Loucy (cell line): ENCODE data around the gene LEPROT.

Experiments used
- H2AFZ ChIP-seq: fragments of 200-600 bp; sonication (generic); 2 replicates; pipeline ENCODE4 v1.6.0; 2016; ENCODE audit warnings: antibody characterized with exemption, mild to moderate bottlenecking, low read length, moderate library complexity
- H3F3A ChIP-seq: fragments of 200-600 bp; 2 replicates; pipeline ENCODE4 v1.6.0; 2016; ENCODE audit warnings: antibody characterized with exemption, low read depth, mild to moderate bottlenecking
- H3K27me3 ChIP-seq: fragments of 200-600 bp; sonication (generic); 2 replicates; pipeline ENCODE4 v1.6.1; 2014; ENCODE audit warnings: low read length, mild to moderate bottlenecking; ENCODE audit not compliant: insufficient read depth, poor library complexity, severe bottlenecking
- H3K36me3 ChIP-seq: fragments of 200-600 bp; sonication (generic); 2 replicates; pipeline ENCODE4 v1.6.1; 2016; ENCODE audit warnings: low read length; ENCODE audit not compliant: insufficient read depth
- H3K4me1 ChIP-seq: fragments of 200-600 bp; sonication (generic); 2 replicates; pipeline ENCODE4 v1.5.1; 2014; ENCODE audit warnings: low read length, mild to moderate bottlenecking; ENCODE audit not compliant: insufficient read depth, poor library complexity, severe bottlenecking
- H3K4me2 ChIP-seq: fragments of 200-600 bp; sonication (generic); 2 replicates; pipeline ENCODE4 v1.6.0; 2014; ENCODE audit warnings: antibody characterized with exemption, low read length, low read depth, mild to moderate bottlenecking; ENCODE audit not compliant: poor library complexity, severe bottlenecking
- H3K4me3 ChIP-seq: fragments of 200-600 bp; sonication (generic); 2 replicates; pipeline ENCODE4 v1.5.1; 2014; ENCODE audit warnings: low read length, mild to moderate bottlenecking, mixed read lengths; ENCODE audit not compliant: poor library complexity, severe bottlenecking
- H3K79me2 ChIP-seq: fragments of 200-600 bp; sonication (generic); 2 replicates; pipeline ENCODE4 v1.6.1; 2014; ENCODE audit warnings: low read length; ENCODE audit not compliant: insufficient read depth
- H3K9ac ChIP-seq: fragments of 200-600 bp; sonication (generic); 2 replicates; pipeline ENCODE4 v1.6.0; 2014; ENCODE audit warnings: mild to moderate bottlenecking, low read depth, low read length, moderate library complexity; ENCODE audit not compliant: poor library complexity, severe bottlenecking
- H3K9me2 ChIP-seq: fragments of 200-600 bp; sonication (generic); replicated peaks from 2 replicates; pipeline ENCODE4 v1.6.1; 2016; ENCODE audit warnings: low read depth, low read length, mixed read lengths
- H3K9me3 ChIP-seq: fragments of 200-600 bp; sonication (generic); 2 replicates; pipeline ENCODE4 v1.6.1; 2014; ENCODE audit warnings: mild to moderate bottlenecking, antibody characterized with exemption, low read length, low read depth; ENCODE audit not compliant: insufficient read depth
- H4K20me1 ChIP-seq: fragments of 200-600 bp; sonication (generic); 2 replicates; pipeline ENCODE4 v1.6.0; 2014; ENCODE audit warnings: antibody characterized with exemption, low read length, mild to moderate bottlenecking; ENCODE audit not compliant: insufficient read depth, poor library complexity, severe bottlenecking
- EZH2phosphoT487 ChIP-seq: fragments of 200-600 bp; IDR thresholded peaks from 2 replicates; pipeline ENCODE4 v1.6.1; 2018; ENCODE audit warnings: antibody characterized with exemption, mild to moderate bottlenecking, moderate library complexity, borderline replicate concordance
- TF ChIP-seq, protein P1 (sequence below): fragments of 200-600 bp; sonication (generic); conservative IDR thresholded peaks from 2 replicates; pipeline ENCODE4 v1.5.1; 2014; ENCODE audit warnings: mild to moderate bottlenecking, antibody characterized with exemption, low read length

The LEPROT gene

GRCh38 chr1:65412256-65412983 lies 8.0 kb upstream of the LEPROT start:
- TF ChIP-seq EZH2phosphoT487 = no peak
- TF ChIP-seq, protein P1, sequence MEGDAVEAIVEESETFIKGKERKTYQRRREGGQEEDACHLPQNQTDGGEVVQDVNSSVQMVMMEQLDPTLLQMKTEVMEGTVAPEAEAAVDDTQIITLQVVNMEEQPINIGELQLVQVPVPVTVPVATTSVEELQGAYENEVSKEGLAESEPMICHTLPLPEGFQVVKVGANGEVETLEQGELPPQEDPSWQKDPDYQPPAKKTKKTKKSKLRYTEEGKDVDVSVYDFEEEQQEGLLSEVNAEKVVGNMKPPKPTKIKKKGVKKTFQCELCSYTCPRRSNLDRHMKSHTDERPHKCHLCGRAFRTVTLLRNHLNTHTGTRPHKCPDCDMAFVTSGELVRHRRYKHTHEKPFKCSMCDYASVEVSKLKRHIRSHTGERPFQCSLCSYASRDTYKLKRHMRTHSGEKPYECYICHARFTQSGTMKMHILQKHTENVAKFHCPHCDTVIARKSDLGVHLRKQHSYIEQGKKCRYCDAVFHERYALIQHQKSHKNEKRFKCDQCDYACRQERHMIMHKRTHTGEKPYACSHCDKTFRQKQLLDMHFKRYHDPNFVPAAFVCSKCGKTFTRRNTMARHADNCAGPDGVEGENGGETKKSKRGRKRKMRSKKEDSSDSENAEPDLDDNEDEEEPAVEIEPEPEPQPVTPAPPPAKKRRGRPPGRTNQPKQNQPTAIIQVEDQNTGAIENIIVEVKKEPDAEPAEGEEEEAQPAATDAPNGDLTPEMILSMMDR = no peak

GRCh38 chr1:65412984-65413375 lies 7.5 kb upstream of the LEPROT start:
- Histone ChIP-seq H3K4me1 (no peaks in the 10 kb centered on the region), H3K79me2 (no peaks in the 10 kb centered on the region), H3K4me2 (no peak overlapping the region), H3K9me3 (no peaks in the 10 kb centered on the region), H3K9me2 (no peaks in the 10 kb centered on the region), H3F3A (no peaks in the 10 kb centered on the region), H3K4me3 (no peak overlapping the region), H2AFZ (no peak overlapping the region), H3K36me3 (peaks cover 10% of the 10 kb centered on the region; the same call in 1 of the 2 replicates), H3K27me3 (no peaks in the 10 kb centered on the region), H4K20me1 (no peaks in the 10 kb centered on the region), H3K9ac (no peak overlapping the region)
- TF ChIP-seq, protein P1 = no peak
- no peak for TF ChIP-seq EZH2phosphoT487

More at GRCh38 chr1:65412256-65412983, 8.0 kb upstream of the LEPROT start:
- Histone ChIP-seq H3K4me2 (no peak overlapping the region), H3K9me2 (no peaks in the 10 kb centered on the region), H3K9ac (no peak overlapping the region), H3K79me2 (no peaks in the 10 kb centered on the region), H3F3A (no peaks in the 10 kb centered on the region), H3K4me1 (no peaks in the 10 kb centered on the region), H3K36me3 (peaks cover 10% of the 10 kb centered on the region; the same call in 1 of the 2 replicates), H3K4me3 (no peak overlapping the region), H3K27me3 (no peaks in the 10 kb centered on the region), H3K9me3 (no peaks in the 10 kb centered on the region), H2AFZ (no peak overlapping the region), H4K20me1 (no peaks in the 10 kb centered on the region)

DNA sequence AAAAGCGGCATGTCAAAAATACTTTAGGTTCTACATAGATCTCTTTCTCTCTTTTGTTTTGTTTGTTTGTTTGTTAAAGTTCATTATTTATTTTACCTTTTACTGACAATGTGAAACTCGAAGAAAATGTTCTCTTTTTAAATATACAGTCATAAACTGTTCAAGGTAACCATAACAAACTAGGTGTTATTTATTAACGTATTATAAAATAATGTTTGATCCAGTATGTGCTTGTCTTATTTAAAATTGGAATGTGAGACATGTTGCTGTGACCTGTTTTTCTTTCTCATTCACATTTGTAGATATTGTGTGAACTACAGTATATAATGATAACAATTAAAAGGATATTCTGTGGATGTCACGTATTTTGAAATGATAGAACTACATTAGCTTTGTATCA lies 5.9 kb upstream of the LEPROT start:
- Histone ChIP-seq H3K36me3 (peaks cover 6% of the 10 kb centered on the region; the same call in 1 of the 2 replicates), H3K79me2 (no peaks in the 10 kb centered on the region), H3F3A (no peaks in the 10 kb centered on the region), H4K20me1 (no peaks in the 10 kb centered on the region), H2AFZ (no peak overlapping the region), H3K9ac (no peak overlapping the region), H3K9me3 (no peaks in the 10 kb centered on the region), H3K4me3 (no peak overlapping the region), H3K4me2 (no peak overlapping the region), H3K4me1 (peaks cover 6% of the 10 kb centered on the region), H3K27me3 (no peaks in the 10 kb centered on the region), H3K9me2 (no peaks in the 10 kb centered on the region)
- TF ChIP-seq, protein P1 = no peak
- TF ChIP-seq EZH2phosphoT487 = no peak
